Progenitor cell of endocrine pancreas (in vitro differentiated cells): ENCODE results near the gene ITGB6. TPM values are rescaled to one million over a fixed set of nuclear protein-coding genes. Genes with fewer than 3 reads are reported as not detected.
"Not testable (repeated sequence)": the region's sequence is repeated elsewhere in the genome, so short reads cannot be mapped to it uniquely, and the experiment has no call there.

Experiments used
- DNase-seq: peaks from one replicate; pipeline ENCODE4 v3.0.0; 2021; ENCODE audit warnings: low spot score; ENCODE audit not compliant: unreplicated experiment
- H3K27ac Mint-ChIP-seq: 2 replicates; pipeline ENCODE4 v1.8.0; 2021; ENCODE audit warnings: mild to moderate bottlenecking, moderate library complexity, mixed read lengths
- H3K27me3 Mint-ChIP-seq: 2 replicates; pipeline ENCODE4 v1.8.0; 2021; ENCODE audit warnings: mixed read lengths
- H3K36me3 Mint-ChIP-seq: 2 replicates; pipeline ENCODE4 v1.8.0; 2022; ENCODE audit warnings: mixed read lengths; ENCODE audit not compliant: insufficient read depth
- H3K4me1 Mint-ChIP-seq: 2 replicates; pipeline ENCODE4 v1.8.0; 2021; ENCODE audit warnings: low read depth, mixed read lengths
- H3K4me3 Mint-ChIP-seq: 2 replicates; pipeline ENCODE4 v1.8.0; 2021; ENCODE audit warnings: low read depth, mild to moderate bottlenecking, moderate library complexity, mixed read lengths
- H3K9me3 Mint-ChIP-seq: 2 replicates; pipeline ENCODE4 v1.8.0; 2021; ENCODE audit warnings: low read depth, mixed read lengths
- CTCF ChIP-seq: fragments of 200-600 bp; sonication (generic); IDR thresholded peaks from one replicate; pipeline ENCODE4 v1.5.0; 2021; ENCODE audit warnings: antibody characterized with exemption, mild to moderate bottlenecking; ENCODE audit not compliant: unreplicated experiment
- total RNA-seq: library from RNA; stranded (reverse); gene quantifications from 2 replicates; pipeline ENCODE4 v1.2.1, GENCODE V29; 2021

The ITGB6 gene
- total RNA-seq, 1 donor from 2014 or later: 6.7 TPM

- no peak for TF ChIP-seq CTCF
- Mint-ChIP-seq H3K36me3 (peaks cover 1% of the 10 kb centered on the region), H3K27me3 (no peaks in the 10 kb centered on the region), H3K4me1 (peaks cover 3% of the 10 kb centered on the region), H3K27ac (no peak overlapping the region), H3K4me3 (no peak overlapping the region), H3K9me3 (no peaks in the 10 kb centered on the region)
- no peak for DNase-seq
Measured at GRCh38 chr2:160125828-160126227, 74.2 kb downstream of the ITGB6 start.

GRCh38 chr2:160125366-160125765 lies 74.7 kb downstream of the ITGB6 start:
- no peak overlapping the region for H3K27ac Mint-ChIP-seq
- peaks cover 3% of the 10 kb centered on the region for H3K4me1 Mint-ChIP-seq
- no peaks in the 10 kb centered on the region for H3K27me3 Mint-ChIP-seq
- peaks cover 1% of the 10 kb centered on the region for H3K36me3 Mint-ChIP-seq
- no peak overlapping the region for H3K4me3 Mint-ChIP-seq
- no peak for TF ChIP-seq CTCF
- DNase-seq: no peak
- H3K9me3 Mint-ChIP-seq: no peaks in the 10 kb centered on the region

- no peak for TF ChIP-seq CTCF
- H3K27ac Mint-ChIP-seq: no peak overlapping the region
- no peaks in the 10 kb centered on the region for H3K27me3 Mint-ChIP-seq
- peaks cover 3% of the 10 kb centered on the region for H3K4me1 Mint-ChIP-seq
- peaks cover 1% of the 10 kb centered on the region for H3K36me3 Mint-ChIP-seq
- H3K4me3 Mint-ChIP-seq: no peak overlapping the region
- no peaks in the 10 kb centered on the region for H3K9me3 Mint-ChIP-seq
- no peak for DNase-seq
Measured at GRCh38 chr2:160124571-160124970, 75.5 kb downstream of the ITGB6 start.

GRCh38 chr2:160114721-160115120 lies 85.4 kb downstream of the ITGB6 start:
- not testable (repeated sequence) for DNase-seq, H3K9me3 Mint-ChIP-seq, H3K36me3 Mint-ChIP-seq, H3K27me3 Mint-ChIP-seq, H3K4me1 Mint-ChIP-seq, H3K27ac Mint-ChIP-seq, H3K4me3 Mint-ChIP-seq

GRCh38 chr2:160114020-160114419 lies 86.1 kb downstream of the ITGB6 start:
- Mint-ChIP-seq H3K4me3 (no peak overlapping the region), H3K27ac (no peak overlapping the region), H3K9me3 (peaks cover 3% of the 10 kb centered on the region), H3K36me3 (peaks cover 6% of the 10 kb centered on the region), H3K4me1 (no peaks in the 10 kb centered on the region), H3K27me3 (no peaks in the 10 kb centered on the region)
- TF ChIP-seq CTCF: no peak
- DNase-seq: no peak

- H3K4me3 Mint-ChIP-seq: no peak overlapping the region
- peaks cover 3% of the 10 kb centered on the region for H3K9me3 Mint-ChIP-seq
- no peak overlapping the region for H3K27ac Mint-ChIP-seq
- H3K4me1 Mint-ChIP-seq: no peaks in the 10 kb centered on the region
- no peaks in the 10 kb centered on the region for H3K27me3 Mint-ChIP-seq
- no peak for DNase-seq
- H3K36me3 Mint-ChIP-seq: peaks cover 6% of the 10 kb centered on the region
- TF ChIP-seq CTCF: no peak
Measured at GRCh38 chr2:160111951-160112798, 87.9 kb downstream of the ITGB6 start.
